H9 (cell line): ENCODE data around the gene BCAS1. TPM values are rescaled to one million over a fixed set of nuclear protein-coding genes. Genes with fewer than 3 reads are reported as not detected.

Experiments
- DNase-seq: peaks from one replicate; pipeline ENCODE4 v3.0.0-alpha.2; 2017
- H2AFZ ChIP-seq: one replicate; pipeline ENCODE4 v1.6.1; 2013; ENCODE audit warnings: mild to moderate bottlenecking, low read length, control low read depth, moderate library complexity
- H2AK5ac ChIP-seq: 2 replicates; pipeline ENCODE4 v1.6.1; 2013; ENCODE audit warnings: low read length, control low read depth, mixed read lengths; ENCODE audit not compliant: insufficient read length
- H2BK120ac ChIP-seq: one replicate; pipeline ENCODE4 v1.6.1; 2013; ENCODE audit warnings: low read depth, mild to moderate bottlenecking, low read length, control low read depth, inconsistent platforms; ENCODE audit not compliant: poor library complexity, severe bottlenecking
- H2BK12ac ChIP-seq: 2 replicates; pipeline ENCODE4 v1.6.1; 2013; ENCODE audit warnings: low read length, control low read depth, mixed read lengths, low read depth; ENCODE audit not compliant: insufficient read length
- H2BK15ac ChIP-seq: 2 replicates; pipeline ENCODE4 v1.6.1; 2013; ENCODE audit warnings: low read depth, low read length, control low read depth
- H2BK20ac ChIP-seq: one replicate; pipeline ENCODE4 v1.6.1; 2013; ENCODE audit warnings: low read depth, mild to moderate bottlenecking, low read length, control low read depth, inconsistent platforms; ENCODE audit not compliant: poor library complexity, severe bottlenecking
- H2BK5ac ChIP-seq: 2 replicates; pipeline ENCODE4 v1.6.1; 2013; ENCODE audit warnings: low read length, control low read depth, mixed read lengths; ENCODE audit not compliant: insufficient read length
- H3K14ac ChIP-seq: 2 replicates; pipeline ENCODE4 v1.6.1; 2013; ENCODE audit warnings: low read length, control low read depth; ENCODE audit not compliant: insufficient read depth
- H3K18ac ChIP-seq: 2 replicates; pipeline ENCODE4 v1.6.1; 2013; ENCODE audit warnings: low read depth, mild to moderate bottlenecking, mixed read lengths, low read length, control low read depth; ENCODE audit not compliant: insufficient read length
- H3K23ac ChIP-seq: 2 replicates; pipeline ENCODE4 v1.6.1; 2013; ENCODE audit warnings: low read length, control low read depth, mixed read lengths, low read depth; ENCODE audit not compliant: insufficient read length
- H3K23me2 ChIP-seq: 2 replicates; pipeline ENCODE4 v1.6.1; 2013; ENCODE audit warnings: low read depth, mild to moderate bottlenecking, mixed read lengths, low read length, control low read depth; ENCODE audit not compliant: insufficient read length, poor library complexity, severe bottlenecking
- H3K27ac ChIP-seq: 2 replicates; pipeline ENCODE4 v1.5.1; 2013; ENCODE audit warnings: low read length, control low read depth, mixed read lengths, low read depth; ENCODE audit not compliant: insufficient read length
- H3K27me3 ChIP-seq: 2 replicates; pipeline ENCODE4 v1.6.1; 2013; ENCODE audit warnings: low read length, control low read depth, inconsistent platforms; ENCODE audit not compliant: insufficient read depth
- H3K4ac ChIP-seq: 2 replicates; pipeline ENCODE4 v1.6.1; 2013; ENCODE audit warnings: low read depth, mild to moderate bottlenecking, control low read depth, inconsistent platforms, low read length, moderate library complexity
- H3K4me1 ChIP-seq: 2 replicates; pipeline ENCODE4 v1.6.1; 2013; ENCODE audit warnings: low read length, control low read depth, inconsistent platforms; ENCODE audit not compliant: insufficient read depth
- H3K4me2 ChIP-seq: 2 replicates; pipeline ENCODE4 v1.6.1; 2013; ENCODE audit warnings: low read length, control low read depth, mixed read lengths; ENCODE audit not compliant: insufficient read length, insufficient read depth
- H3K56ac ChIP-seq: 2 replicates; pipeline ENCODE4 v1.6.1; 2013; ENCODE audit warnings: low read depth, mild to moderate bottlenecking, mixed read lengths, low read length, control low read depth; ENCODE audit not compliant: insufficient read length
- H3K79me1 ChIP-seq: 2 replicates; pipeline ENCODE4 v1.6.1; 2013; ENCODE audit warnings: low read depth, mild to moderate bottlenecking, moderate library complexity, low read length, control low read depth, inconsistent platforms; ENCODE audit not compliant: insufficient read depth, poor library complexity, severe bottlenecking
- H3K79me2 ChIP-seq: 2 replicates; pipeline ENCODE4 v1.6.1; 2013; ENCODE audit warnings: low read length, control low read depth, inconsistent platforms; ENCODE audit not compliant: insufficient read depth
- H3K9ac ChIP-seq: 2 replicates; pipeline ENCODE4 v1.6.1; 2013; ENCODE audit warnings: low read length, control low read depth, mixed read lengths; ENCODE audit not compliant: insufficient read length; ENCODE audit errors: extremely low read depth
- H3K9me3 ChIP-seq: one replicate; pipeline ENCODE4 v1.6.1; 2013; ENCODE audit warnings: low read depth, low read length, inconsistent platforms; ENCODE audit not compliant: control insufficient read depth
- H3T11ph ChIP-seq: one replicate; pipeline ENCODE4 v1.6.1; 2013; ENCODE audit warnings: mild to moderate bottlenecking, low read length, control low read depth, inconsistent platforms
- H4K20me1 ChIP-seq: one replicate; pipeline ENCODE4 v1.6.1; 2013; ENCODE audit not compliant: control insufficient read depth, insufficient read length, insufficient read depth
- H4K5ac ChIP-seq: 2 replicates; pipeline ENCODE4 v1.6.1; 2013; ENCODE audit warnings: low read depth, mild to moderate bottlenecking, mixed read lengths, low read length, control low read depth; ENCODE audit not compliant: insufficient read length
- H4K8ac ChIP-seq: replicated peaks from 2 replicates; pipeline ENCODE4 v1.6.1; 2013; ENCODE audit warnings: low read length, control low read depth, mixed read lengths, low read depth; ENCODE audit not compliant: insufficient read length
- H4K91ac ChIP-seq: 2 replicates; pipeline ENCODE4 v1.6.1; 2013; ENCODE audit warnings: low read depth, mild to moderate bottlenecking, moderate library complexity, mixed read lengths, low read length, control low read depth; ENCODE audit not compliant: insufficient read length
- H3K27ac Mint-ChIP-seq, 3 experiments: 2 replicates in 2 of 3; 3 replicates in 1 of 3; pipeline ENCODE4 v1.8.0; 2020 to 2021; ENCODE audit warnings: mixed read lengths in 3 of 3, mild to moderate bottlenecking in 1 of 3, moderate library complexity in 1 of 3
- H3K27me3 Mint-ChIP-seq: 2 replicates; pipeline ENCODE4 v1.8.0; 2021; ENCODE audit warnings: low read depth, mild to moderate bottlenecking, moderate library complexity, mixed read lengths
- H3K36me3 Mint-ChIP-seq, 3 experiments: 2 replicates in 2 of 3; 3 replicates in 1 of 3; pipeline ENCODE4 v1.8.0; 2020 to 2021; ENCODE audit warnings: low read depth in 3 of 3, mixed read lengths in 3 of 3; ENCODE audit not compliant: insufficient read depth in 1 of 3
- H3K4me1 Mint-ChIP-seq, 2 experiments: 2 replicates each; pipeline ENCODE4 v1.8.0; 2020; ENCODE audit warnings: mixed read lengths in 2 of 2
- H3K4me3 Mint-ChIP-seq, 2 experiments: 2 replicates in 1 of 2; 3 replicates in 1 of 2; pipeline ENCODE4 v1.8.0; 2020 to 2021; ENCODE audit warnings: mild to moderate bottlenecking in 2 of 2, mixed read lengths in 2 of 2, moderate library complexity in 1 of 2
- H3K9me3 Mint-ChIP-seq, 2 experiments: 2 replicates in 1 of 2; 3 replicates in 1 of 2; pipeline ENCODE4 v1.8.0; 2020; ENCODE audit warnings: mild to moderate bottlenecking in 2 of 2, mixed read lengths in 2 of 2, moderate library complexity in 1 of 2
- CTCF ChIP-seq: fragments of 200-600 bp; sonication (generic); conservative IDR thresholded peaks from 3 replicates; pipeline ENCODE4 v1.8.0; 2021; ENCODE audit warnings: antibody characterized with exemption, mild to moderate bottlenecking
- WGBS: extraction: QIAGEN DNeasy Blood & Tissue Kit; methylation state at CpG from one replicate; pipeline ENCODE4 v1.1.7; 2013; ENCODE audit warnings: missing lambda C conversion rate, low lambda C conversion rate, mixed read lengths; ENCODE audit not compliant: insufficient read length; ENCODE audit errors: extremely low coverage; 5-methylcytosine and 5-hydroxymethylcytosine counted together
- total RNA-seq: library from RNA; stranded (reverse); gene quantifications from 2 replicates; pipeline ENCODE4 v1.2.1, GENCODE V29; 2021

Gene BCAS1
- total RNA-seq, 1 experiment from 2014 or later = 0.15 TPM

GRCh38 chr20:54119744-54120143 lies 49.4 kb upstream of the BCAS1 start:
- Histone ChIP-seq H4K20me1 (no peaks in the 10 kb centered on the region), H4K5ac (no peak overlapping the region), H3K27me3 (no peaks in the 10 kb centered on the region), H2BK120ac (no peak overlapping the region), H3K18ac (no peak overlapping the region), H3K23ac (no peak overlapping the region), H3K56ac (no peak overlapping the region), H3K4me1 (peaks cover 3% of the 10 kb centered on the region; the same call in 1 of the 2 replicates), H3K27ac (no peak overlapping the region), H3K9me3 (no peaks in the 10 kb centered on the region), H2AK5ac (no peak overlapping the region), H3K79me1 (no peaks in the 10 kb centered on the region), H3K4ac (no peak overlapping the region), H2AFZ (no peak overlapping the region), H3K14ac (no peak overlapping the region), H4K8ac (no peak overlapping the region), H2BK5ac (no peak overlapping the region), H3T11ph (no peak overlapping the region), H2BK20ac (no peak overlapping the region), H3K79me2 (no peaks in the 10 kb centered on the region), H3K9ac (no peak overlapping the region), H4K91ac (no peak overlapping the region), H3K23me2 (no peaks in the 10 kb centered on the region), H2BK12ac (no peak overlapping the region), H2BK15ac (no peak overlapping the region), H3K4me2 (no peak overlapping the region)
- Mint-ChIP-seq H3K4me1 (peaks cover 16 to 25% of the 10 kb centered on the region in 2 experiments), H3K4me3 (no peak overlapping the region), H3K27me3 (no peaks in the 10 kb centered on the region), H3K9me3 (no peaks in the 10 kb centered on the region), H3K36me3 (no peaks in the 10 kb centered on the region), H3K27ac (0 out of 7 replicates have a peak overlapping the region, but pooled peaks of 1 of the 3 experiments have one; percentile 1)
- TF ChIP-seq CTCF = no peak
- WGBS = no CpG with 5 or more reads among the region's 2 CpGs
- no peak for DNase-seq
